ENCODE results near the gene PAPSS1. TPM values are rescaled to one million over a fixed set of nuclear protein-coding genes. Genes with fewer than 3 reads are reported as not detected.

PAPSS1 gene
- polyA plus RNA-seq, 1 of the 3 experiments (the other 2 are of a cell fraction), result 70.1 TPM

GRCh38 chr4:107689912-107690587, 30.0 kb downstream of the PAPSS1 start (continued):
- TF ChIP-seq REST (IDR thresholded peaks at IDR 0.05; ENCODE audit: low read depth, low read length) (no peak), CHD2 (IDR thresholded peaks at IDR 0.05; ENCODE audit: low read length, partially characterized antibody) (no peak), PBX3 (IDR thresholded peaks at IDR 0.05) (no peak), IRF3 (IDR thresholded peaks at IDR 0.05; ENCODE audit: low read depth, low read length) (no peak), CTCF (IDR thresholded peaks at IDR 0.05) (no peak), TCF12 (IDR thresholded peaks at IDR 0.05) (peak; percentile 67)

GRCh38 chr4:107688421-107688820, 31.6 kb downstream of the PAPSS1 start:
- TF ChIP-seq EP300 (IDR thresholded peaks at IDR 0.05; ENCODE audit: borderline replicate concordance in 1 of 2, low read depth in 1 of 2, low read length in 1 of 2), result no peak
- TF ChIP-seq GABPA (IDR thresholded peaks at IDR 0.05; ENCODE audit: low read depth), result no peak
- TF ChIP-seq USF2 (IDR thresholded peaks at IDR 0.05; ENCODE audit: borderline replicate concordance, low read depth, low read length), result no peak
- TF ChIP-seq RAD21 (IDR thresholded peaks at IDR 0.05; ENCODE audit: low read length), result no peak
- no peak for TF ChIP-seq MXI1 (IDR thresholded peaks at IDR 0.05; ENCODE audit: low read depth, low read length)
- no peak for TF ChIP-seq RCOR1 (IDR thresholded peaks at IDR 0.05; ENCODE audit: low read length)
- no peak for TF ChIP-seq NRF1 (IDR thresholded peaks at IDR 0.05; ENCODE audit: low read depth, low read length)
- TF ChIP-seq POLR2AphosphoS5 (IDR thresholded peaks at IDR 0.05; ENCODE audit: low read depth, low read length), result no peak
- no peak for TF ChIP-seq JUND (IDR thresholded peaks at IDR 0.05)
- no peak for TF ChIP-seq YY1 (IDR thresholded peaks at IDR 0.05; ENCODE audit: low read depth)
- TF ChIP-seq SIN3A (IDR thresholded peaks at IDR 0.05; ENCODE audit: borderline replicate concordance, low read depth, low read length), result no peak
- TF ChIP-seq MAX (IDR thresholded peaks at IDR 0.05; ENCODE audit: low read depth), result no peak
- no peak for TF ChIP-seq GATA2 (CRISPR knock-in tag; IDR thresholded peaks at IDR 0.05)
- no peak for TF ChIP-seq RFX5 (IDR thresholded peaks at IDR 0.05; ENCODE audit: low read length)
- TF ChIP-seq ELF1 (IDR thresholded peaks at IDR 0.05), result no peak
- TF ChIP-seq SMC3 (IDR thresholded peaks at IDR 0.05; ENCODE audit: low read depth, low read length), result no peak
- Histone ChIP-seq H3K4me3 (ENCODE audit: low read depth in 2 of 2, low read length in 1 of 2) (no peak overlapping the region), H3K27me3 (ENCODE audit: insufficient read depth) (no peaks in the 10 kb centered on the region), H4K20me1 (ENCODE audit: insufficient read depth) (no peaks in the 10 kb centered on the region; the same call in 1 of the 2 replicates), H3K79me2 (ENCODE audit: insufficient read depth) (peaks cover 35% of the 10 kb centered on the region; the same call in 1 of the 2 replicates), H3K4me2 (no peak overlapping the region), H3K9me3 (no peaks in the 10 kb centered on the region), H3K9ac (no peak overlapping the region), H3K9me2 (no peaks in the 10 kb centered on the region), H2AFZ (ENCODE audit: low read depth) (no peak overlapping the region), H3F3A (replicated peaks; ENCODE audit: insufficient read depth) (peaks cover 23% of the 10 kb centered on the region), H3K36me3 (replicated peaks in 1 of 2; ENCODE audit: control insufficient read depth in 1 of 2, insufficient read depth in 2 of 2, low read length in 1 of 2) (peaks cover 25 to 36% of the 10 kb centered on the region in 2 experiments), H3K4me1 (ENCODE audit: control insufficient read depth in 1 of 2, insufficient read depth in 2 of 2, low read depth in 1 of 2, low read length in 1 of 2) (peaks cover 0 to 7% of the 10 kb centered on the region in 2 experiments; a peak in 2 of 4 replicates), H3K27ac (ENCODE audit: low read depth in 2 of 2, low read length in 1 of 2) (no peak overlapping the region)
- no peak for DNase-seq
- 96% methylated on average over 1 of the region's 1 CpG for WGBS (ENCODE audit: low lambda C conversion rate)
- CTCF ChIA-PET, result no interaction called here
- POLR2A ChIA-PET, result no interaction called here

Measured in SK-N-SH (cell line).